GM10266 (cell line): ENCODE measurements around the gene PRRT1.

Experiments used
- DNase-seq: peaks from one replicate; pipeline ENCODE4 v3.0.0; 2012; ENCODE audit errors: extremely low spot score
- TF ChIP-seq, protein P1 (sequence below): IDR thresholded peaks from 2 replicates; pipeline ENCODE4 v1.5.1; 2012; ENCODE audit warnings: mild to moderate bottlenecking, low read depth; ENCODE audit not compliant: control insufficient read depth, insufficient read depth; ENCODE audit errors: missing control alignments

The PRRT1 gene

DNA sequence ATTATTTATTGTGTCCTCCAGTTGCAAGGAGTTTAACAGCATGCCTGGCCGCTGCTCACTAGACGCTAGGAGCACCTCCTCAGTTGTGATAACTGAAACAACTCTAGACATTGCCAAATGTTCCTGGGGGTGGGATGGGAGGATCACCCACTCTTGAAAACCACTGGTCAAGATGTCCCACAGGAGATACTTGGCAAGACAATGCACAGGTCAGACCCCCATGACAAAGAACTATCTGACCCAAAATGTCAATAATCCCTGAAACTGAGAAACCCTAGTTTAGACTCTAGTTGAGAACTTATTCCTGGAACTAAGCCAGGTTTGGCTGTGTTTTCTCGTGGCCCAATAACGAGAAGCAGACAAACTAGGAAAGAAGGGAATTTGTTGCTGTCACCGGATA, 12.1 kb downstream of the PRRT1 start:
- no peak for DNase-seq
- TF ChIP-seq, protein P1, sequence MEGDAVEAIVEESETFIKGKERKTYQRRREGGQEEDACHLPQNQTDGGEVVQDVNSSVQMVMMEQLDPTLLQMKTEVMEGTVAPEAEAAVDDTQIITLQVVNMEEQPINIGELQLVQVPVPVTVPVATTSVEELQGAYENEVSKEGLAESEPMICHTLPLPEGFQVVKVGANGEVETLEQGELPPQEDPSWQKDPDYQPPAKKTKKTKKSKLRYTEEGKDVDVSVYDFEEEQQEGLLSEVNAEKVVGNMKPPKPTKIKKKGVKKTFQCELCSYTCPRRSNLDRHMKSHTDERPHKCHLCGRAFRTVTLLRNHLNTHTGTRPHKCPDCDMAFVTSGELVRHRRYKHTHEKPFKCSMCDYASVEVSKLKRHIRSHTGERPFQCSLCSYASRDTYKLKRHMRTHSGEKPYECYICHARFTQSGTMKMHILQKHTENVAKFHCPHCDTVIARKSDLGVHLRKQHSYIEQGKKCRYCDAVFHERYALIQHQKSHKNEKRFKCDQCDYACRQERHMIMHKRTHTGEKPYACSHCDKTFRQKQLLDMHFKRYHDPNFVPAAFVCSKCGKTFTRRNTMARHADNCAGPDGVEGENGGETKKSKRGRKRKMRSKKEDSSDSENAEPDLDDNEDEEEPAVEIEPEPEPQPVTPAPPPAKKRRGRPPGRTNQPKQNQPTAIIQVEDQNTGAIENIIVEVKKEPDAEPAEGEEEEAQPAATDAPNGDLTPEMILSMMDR, result no peak

DNA sequence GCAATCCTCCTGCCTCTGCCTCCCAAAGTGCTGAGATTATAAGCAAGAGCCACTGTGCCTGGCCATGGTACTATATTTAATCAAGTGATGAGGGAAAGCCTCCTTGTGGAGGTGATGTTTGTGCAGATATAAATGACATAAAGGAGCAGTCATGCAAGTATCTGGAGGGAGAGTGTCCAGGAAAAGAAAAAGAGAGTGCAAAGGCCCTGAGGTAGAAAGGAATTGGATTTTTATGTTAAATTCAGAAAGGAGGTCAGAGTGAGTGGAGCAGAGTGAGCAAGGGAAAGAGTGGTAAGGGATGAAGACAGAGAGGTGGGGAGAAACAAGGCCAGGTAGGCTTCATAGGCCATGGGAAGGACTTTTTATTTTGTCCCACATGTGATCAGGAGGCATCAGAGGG, 14.3 kb downstream of the PRRT1 start:
- DNase-seq, result no peak
- TF ChIP-seq, protein P1, result no peak

DNA sequence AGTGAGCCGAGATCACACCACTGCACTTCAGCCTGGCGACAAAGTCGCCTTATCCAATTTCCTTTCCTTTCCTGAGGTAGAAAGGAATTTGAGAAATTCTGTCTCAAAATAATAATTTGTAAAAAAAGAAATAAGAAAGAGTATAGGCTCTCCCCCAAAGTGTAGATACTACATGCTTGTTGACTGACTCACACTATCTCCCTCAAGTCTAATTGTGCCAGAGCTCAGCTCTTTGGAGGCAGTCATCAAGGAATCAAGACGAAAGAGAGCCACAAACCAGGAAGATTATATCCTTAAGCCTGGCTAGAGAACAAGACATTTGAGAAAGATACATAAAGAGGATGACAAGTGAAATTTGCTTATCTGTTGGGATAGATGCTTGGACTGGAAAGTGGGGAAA, 18.0 kb downstream of the PRRT1 start:
- TF ChIP-seq, protein P1, result no peak
- no peak for DNase-seq

DNA sequence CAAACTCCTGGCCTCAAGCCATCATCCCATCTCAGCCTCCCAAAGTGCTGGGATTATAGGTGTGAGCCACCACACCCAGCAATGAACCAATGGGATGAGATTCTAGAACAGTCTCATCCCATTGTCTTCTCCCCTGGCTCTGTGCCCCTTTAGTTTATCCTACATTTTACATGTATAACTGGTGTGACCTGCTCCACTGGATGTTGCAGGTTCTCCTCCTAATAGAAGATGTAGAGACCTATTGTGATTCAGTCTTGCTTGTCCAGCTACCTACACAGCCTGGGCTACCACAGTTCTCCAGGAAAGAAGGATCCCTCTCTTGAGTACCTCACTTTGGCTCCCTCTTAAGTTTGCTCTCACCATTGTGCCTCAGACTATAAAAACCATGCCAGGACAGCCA, 19.6 kb downstream of the PRRT1 start:
- no peak for DNase-seq
- TF ChIP-seq, protein P1, result no peak

DNA sequence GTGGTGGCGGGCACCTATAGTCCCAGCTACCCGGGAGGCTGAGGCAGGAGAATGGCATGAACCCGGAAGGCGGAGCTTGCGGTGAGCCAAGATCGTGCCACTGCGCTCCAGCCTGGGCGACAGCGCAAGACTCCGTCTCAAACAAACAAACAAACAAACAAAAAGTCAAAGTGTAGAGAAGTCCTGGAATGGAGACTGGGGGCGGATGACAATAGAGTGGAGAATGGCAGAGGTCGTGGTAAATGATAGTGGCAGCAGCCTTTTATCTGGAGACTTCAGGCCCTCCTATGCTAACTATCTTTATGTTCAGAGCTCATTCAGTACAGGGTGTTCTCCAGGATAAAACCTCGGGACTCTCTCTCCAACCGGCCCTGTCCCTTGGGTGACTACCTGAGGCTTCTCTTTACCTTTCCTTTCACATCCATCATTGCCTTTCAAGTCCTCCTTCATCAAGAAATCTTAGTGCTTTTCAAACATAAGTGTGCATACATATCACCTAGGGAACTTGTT, 20.2 kb downstream of the PRRT1 start:
- TF ChIP-seq, protein P1, result no peak
- no peak for DNase-seq

DNA sequence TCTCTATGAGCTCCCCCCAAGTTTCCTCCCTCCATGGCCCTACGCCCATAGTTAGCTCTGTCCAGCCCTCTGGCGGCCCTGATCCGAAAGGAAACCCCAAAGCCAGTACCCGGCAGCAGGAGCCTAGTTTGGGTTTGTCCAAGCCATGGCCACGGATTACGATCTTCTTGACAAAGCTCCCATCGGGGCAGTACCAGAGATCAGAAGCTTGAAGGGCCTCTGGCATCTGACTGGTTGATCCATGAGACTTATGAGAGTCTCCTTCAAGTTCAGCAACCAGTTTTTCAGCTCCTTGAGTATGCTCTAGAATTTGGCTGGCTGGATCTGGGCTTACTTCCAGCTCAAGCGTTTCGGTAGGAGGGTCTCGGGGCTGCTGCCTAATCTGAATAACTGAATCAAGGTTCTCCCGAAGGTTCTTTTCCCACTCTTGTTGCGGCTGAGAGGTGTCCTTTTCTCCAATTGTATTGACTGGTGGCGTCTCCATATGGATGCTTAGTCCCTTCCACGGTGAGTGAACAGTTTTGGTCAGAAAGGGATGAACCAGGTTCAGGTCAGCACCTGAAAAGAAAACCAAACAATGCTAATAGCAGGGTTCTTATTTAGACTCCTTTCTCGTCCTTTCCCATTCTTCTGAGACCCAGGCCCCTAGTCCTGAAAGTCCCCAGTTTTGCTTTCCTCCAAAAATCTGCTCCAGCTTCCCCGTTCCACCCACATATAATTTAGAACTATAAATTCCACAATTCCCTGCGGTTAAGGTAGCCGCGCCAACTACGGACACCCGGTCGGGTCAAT, 22.2 kb downstream of the PRRT1 start:
- no peak for DNase-seq
- TF ChIP-seq, protein P1, result no peak

DNA sequence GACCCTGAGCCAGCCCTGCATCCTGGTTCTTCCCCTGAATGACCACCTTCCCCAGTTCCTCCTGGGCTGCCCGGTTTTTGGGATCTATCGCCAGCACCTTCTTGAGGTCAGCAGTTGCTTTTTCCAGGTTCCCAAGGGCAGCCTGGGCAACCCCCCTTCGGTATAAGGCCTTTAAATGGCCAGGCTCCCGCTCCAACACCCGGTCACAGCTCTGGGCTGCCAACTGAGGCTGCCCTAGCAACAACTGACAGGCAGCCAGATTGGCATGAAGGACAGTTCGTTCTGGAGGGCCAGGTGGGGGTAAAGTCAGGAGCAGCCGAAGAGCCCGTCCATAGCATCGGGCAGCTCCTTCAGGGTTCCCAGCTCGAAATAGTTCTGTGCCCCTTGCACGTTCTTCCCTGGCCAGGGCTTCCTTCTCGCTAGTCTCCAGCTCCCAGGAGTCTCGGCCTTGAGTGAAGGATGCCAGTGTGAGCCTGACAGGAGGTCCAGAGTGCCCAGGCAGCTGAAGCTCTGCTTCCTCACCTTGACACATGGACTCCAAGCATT, 22.9 kb downstream of the PRRT1 start:
- no peak for DNase-seq
- TF ChIP-seq, protein P1, result no peak
